HG02943 (cell line): ENCODE results near the gene RDH13.

ENCODE experiments used
- ATAC-seq: cut with Tn5 transposase; IDR thresholded peaks from one replicate; pipeline ENCODE4 v1.9.1; 2021; ENCODE audit warnings: mild to moderate bottlenecking, low read depth, moderate library complexity; ENCODE audit not compliant: unreplicated experiment

RDH13 gene

DNA sequence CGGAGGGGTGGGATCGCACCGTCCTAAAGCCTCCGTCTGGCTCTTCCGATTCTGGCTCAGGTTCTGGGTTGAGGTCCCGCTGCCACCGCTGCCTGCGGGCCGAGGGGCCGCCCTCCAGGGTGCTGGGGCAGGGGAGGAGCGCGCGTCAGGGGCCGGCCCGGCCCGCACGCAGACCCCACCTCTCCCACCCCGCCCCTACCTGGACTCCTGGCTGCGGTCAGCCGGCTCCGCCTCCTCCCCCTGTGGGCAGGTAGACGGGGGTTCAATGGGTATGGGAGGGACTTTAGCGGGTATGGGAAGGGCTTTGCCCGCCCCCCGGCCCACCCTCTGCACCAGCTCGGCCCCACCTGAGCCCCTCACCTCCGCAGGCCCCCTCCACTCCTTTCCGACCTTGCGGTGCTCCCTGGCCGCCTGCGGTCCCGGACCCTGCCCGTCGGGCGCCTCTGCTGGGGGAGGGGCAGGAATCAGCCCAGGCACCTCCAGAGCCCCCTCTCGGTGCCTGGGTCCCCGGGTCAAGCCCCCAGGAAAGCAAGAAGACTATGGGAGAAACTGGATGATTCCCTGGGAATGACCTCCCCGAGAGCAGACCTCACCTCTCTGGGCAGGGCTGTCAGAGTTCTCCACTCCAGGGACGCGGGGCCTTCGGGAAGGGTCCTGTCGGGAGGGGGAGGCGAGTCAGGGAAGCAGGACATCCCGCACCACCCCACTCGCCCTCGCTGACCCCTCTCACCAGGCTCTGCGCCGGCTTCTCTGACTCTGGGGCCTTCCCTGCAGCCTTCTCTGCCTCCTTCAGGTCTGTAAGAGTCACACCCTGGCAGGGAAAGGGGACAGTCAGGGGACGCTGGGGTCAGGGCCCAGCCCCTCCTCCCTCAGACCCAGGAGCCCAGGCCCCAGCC lies 29.7 kb upstream of the RDH13 start:
- no peak for ATAC-seq

DNA sequence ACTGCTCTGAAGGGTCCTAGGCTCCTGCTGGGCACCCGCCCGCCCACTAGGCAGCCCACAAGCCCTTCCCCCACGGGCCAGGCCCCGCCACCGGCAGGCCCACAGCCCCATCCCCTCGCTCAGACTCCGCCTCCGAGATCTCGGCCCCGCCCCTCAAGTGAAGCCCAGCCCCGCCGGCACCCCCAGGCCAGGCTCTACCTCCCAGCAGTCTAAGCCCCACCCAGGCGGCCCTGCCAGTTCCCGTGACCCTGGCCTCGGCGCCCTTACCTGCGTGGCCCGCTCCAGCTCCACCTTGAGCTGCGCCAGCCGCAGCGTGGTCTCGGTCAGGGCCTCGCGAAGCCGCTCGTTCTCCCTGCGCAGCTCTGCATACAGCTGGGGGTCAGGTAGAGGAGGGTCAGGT lies 29.0 kb upstream of the RDH13 start:
- no peak for ATAC-seq

DNA sequence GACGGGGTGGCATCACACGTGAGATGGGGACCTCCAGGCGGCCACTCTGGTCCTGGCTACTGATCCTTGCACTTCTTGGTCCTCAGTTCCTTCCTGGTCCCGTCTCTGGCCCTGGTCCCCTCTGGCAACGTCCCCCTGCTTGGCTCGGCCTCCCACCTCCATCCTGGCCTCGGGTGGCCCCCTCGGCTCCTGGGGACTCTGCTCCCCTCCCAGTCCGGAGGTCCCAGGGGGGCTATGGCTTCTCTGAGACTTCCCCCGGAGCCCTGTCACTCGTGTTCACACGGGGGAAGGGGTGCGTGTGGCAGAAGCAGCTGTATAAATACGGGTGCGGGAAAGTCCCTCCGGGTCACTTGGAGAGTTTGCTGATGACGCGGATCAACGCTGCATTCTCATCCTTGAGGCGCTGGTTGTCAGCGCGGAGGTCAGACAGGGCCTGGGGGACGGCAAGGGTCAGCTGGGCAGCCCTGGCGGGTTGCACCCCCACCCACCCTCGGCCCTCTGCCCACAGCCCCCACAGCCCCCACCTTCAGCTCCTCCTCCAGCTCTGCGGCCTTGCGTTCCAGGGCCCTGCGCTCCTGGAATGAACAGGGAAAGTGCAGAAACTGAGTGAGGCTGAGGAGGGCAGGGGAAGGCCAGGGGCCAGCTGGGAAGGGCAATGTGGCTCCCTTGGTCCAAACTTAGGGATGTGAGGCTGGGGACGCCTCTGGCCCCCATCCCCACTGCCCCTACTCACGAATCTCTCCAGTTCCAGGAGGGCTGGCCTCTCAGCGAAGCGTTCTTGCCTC lies 28.4 kb upstream of the RDH13 start:
- ATAC-seq: no peak

DNA sequence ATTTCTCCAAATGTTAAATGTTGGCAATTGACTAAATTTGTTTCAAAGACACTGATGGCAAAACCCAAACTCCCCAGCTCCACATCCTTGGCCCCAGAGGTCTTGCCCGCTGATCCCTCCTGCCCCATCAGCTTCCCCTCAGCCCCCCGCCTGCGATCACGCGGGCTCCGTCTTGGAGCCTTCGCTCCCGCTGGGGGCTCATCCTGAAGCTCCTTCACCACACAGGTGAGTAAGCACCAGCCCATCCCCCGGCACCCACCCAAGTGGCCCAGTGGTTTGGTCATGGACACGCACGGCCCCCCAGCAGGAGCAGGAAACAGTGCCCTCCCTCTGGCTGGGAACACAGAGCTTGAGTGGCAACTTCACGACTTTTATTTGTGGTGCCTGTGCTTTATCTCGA lies 27.6 kb upstream of the RDH13 start:
- ATAC-seq: no peak

DNA sequence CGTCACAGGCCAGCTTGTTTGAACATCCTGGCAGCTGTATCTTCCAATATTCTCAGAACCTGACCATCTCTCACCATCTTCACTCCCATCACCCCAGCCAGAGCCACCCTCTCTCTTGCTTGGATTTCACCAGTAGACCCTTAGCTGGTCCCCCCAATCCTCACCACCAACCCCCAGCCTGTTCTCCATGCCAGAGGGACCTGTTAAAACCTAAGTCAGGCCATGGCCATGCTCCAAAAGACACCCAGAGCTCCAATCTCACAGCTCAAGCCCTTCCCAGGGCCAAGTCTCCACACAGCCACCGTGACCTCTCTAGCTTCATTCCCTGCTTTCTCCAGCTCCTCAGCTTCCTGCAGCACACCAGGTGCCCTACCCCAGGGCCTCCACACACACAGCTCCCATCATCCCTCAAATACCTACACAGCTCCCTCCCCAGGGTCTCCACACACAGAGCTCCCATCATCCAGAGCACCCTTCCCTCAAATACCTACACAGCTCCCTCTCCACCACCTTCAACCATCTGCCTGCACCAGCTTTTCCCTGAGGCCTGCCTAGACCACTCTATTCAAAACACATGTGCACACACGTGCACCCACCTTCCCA lies 26.5 kb upstream of the RDH13 start:
- no peak for ATAC-seq

DNA sequence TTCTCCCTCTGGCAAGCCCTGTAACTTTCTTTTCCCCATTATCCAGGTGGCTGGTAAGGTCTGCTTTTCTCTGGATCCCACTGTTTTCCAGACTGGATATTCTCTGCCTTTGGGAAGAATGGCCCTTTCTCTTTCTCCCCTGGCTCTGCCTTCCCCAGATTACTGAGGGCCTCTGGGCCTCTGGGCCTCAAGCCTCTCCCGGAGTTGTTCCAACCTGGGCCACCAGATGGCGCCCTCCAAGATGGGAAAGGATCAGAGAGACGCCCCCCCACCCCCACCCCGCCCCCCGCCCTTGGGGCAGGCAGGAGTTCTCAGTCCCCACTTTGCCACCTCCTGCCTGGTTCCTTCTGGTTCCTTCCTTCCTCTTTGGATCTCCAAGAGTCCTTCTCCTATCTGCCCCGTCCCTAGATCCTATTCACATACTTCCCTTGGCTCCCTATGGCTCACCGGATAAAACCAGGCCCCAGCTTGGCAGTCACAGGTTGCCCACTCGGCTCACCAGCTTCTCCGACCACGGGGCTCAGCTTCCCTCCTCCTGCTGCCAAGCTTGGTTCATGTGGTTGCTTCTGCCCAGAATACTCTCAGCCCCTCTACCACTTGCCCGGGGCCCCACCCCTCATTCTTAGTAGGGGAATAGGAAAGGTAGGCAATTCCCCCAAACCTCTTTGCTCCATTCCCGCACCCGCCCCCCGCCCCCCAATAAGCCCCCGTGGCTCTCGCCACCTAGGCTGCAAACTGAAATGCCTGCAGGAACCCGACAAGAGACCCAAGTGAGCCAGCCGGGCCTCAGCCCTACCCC lies 25.8 kb upstream of the RDH13 start:
- ATAC-seq: no peak

DNA sequence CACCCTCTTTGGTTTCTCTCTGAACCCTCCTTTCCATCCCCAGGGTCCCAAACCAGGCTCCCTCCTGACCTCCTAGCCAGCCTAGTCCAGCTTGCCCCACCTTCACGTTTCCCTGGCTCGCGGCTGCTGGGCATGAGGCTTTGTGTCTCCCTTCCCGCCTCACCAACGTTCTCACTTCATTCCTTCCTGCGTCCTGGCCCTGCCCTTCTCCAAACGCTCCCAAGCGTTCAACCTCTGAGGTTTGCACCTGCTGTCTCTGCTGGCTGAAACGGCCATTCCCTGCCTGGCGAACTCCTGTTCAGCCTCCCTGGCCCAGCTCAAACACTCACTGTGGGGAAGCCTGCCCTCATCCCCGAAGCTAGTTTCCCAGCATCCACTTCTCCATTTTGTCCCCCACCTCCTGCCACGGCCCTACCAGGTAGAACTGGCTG lies 25.1 kb upstream of the RDH13 start:
- no peak for ATAC-seq

DNA sequence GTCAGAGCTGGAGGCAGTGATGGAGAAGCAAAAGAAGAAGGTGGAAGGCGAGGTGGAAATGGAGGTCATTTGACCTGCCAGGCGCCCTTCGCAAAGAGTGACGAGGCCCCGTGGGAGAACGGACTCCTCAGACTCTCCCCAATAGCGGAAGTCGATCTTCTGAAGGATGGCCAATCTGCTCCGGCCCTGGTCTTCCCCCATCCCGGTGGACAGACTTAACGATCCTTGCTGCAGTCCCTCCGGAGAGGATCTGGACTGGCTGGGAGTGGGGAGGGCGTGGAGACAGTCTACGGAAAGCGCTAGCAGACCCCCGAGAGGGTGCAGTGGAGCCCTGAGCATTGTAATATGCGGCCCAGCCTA lies 24.6 kb upstream of the RDH13 start:
- ATAC-seq: no peak

DNA sequence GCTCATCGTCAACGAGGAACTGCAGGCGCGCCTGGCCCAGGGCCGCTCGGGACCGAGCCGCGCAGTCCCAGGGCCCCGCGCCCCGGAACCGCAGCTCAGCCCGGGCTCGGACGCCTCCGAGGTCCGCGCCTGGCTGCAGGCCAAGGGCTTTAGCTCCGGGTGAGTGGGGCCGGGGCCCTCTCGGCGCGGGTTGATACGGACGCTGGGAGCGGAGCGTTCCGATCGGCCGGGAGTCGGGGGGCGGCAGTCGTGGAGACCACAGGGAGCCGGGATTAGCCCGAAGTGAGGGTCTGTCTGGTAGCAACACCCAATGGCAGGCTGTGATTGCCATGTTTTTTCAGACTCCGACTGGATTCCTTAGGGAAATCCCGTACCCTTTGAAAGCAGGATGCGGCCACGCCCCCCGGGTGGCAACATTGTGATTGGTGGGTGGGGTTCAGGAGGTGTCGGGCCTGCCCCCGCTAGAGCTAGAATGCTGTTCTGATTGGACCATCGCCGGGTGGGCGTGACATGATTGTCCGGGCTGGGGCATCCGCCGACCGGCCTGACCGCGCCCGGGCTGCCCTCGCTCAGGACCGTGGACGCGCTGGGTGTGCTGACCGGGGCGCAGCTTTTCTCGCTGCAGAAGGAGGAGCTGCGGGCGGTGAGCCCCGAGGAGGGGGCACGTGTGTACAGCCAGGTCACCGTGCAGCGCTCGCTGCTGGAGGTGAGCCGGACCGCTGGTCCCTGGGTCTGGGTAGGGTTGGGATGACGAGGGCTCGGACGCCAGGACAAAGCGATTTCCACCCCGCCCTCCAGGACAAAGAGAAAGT lies 24.0 kb upstream of the RDH13 start:
- ATAC-seq: no peak

DNA sequence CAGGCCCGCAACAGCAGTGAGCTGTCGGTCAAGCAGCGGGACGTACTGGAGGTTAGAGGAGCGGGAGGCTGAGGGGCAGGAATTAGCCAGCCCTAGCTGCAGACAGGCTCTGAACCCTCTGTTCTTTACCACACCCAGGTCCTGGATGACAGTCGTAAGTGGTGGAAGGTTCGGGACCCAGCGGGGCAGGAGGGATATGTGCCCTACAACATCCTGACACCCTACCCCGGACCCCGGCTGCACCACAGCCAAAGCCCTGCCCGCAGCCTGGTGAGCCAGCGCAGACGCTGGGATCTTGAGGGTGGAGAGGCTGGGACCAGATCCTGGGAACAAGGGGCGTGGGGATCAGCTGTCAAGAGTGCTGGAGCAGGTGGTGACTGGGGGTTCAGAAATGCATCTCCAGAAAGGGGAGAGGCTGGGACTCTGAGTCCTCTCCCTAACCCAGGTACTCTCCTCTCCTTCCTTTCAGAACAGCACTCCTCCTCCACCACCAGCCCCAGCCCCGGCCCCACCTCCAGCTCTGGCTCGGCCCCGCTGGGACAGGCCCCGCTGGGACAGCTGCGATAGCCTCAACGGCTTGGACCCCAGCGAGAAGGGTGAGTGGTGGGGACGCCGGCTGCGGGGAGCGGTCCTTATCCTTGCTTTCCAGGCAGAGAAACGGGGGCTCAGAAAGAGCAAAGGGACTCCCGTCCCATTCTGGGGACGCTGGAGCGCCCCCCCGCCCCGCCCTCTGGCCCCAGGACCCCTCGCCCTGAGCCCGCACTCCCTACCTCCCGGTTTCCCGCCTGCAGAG lies 23.2 kb upstream of the RDH13 start:
- no peak for ATAC-seq

DNA sequence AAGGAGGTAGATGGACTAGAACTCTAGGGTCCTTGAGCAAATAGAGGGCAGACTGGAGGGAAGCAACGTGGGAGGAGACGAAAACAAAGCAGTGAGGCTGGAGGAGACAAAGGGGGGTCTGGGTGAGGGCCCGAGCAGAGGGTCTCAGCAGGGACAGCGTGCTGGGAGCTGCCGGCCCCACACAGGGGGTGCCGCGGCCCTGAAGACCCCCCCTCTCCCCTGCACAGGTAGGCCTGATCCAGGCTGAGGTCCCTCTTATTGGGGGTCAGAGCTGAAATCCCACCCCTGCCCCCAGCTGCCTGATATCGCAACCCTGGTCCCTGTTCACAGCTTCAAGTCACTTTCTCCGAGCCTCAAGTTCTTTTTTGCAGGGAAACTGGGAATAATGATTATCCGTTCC lies 21.5 kb upstream of the RDH13 start:
- ATAC-seq: no peak

DNA sequence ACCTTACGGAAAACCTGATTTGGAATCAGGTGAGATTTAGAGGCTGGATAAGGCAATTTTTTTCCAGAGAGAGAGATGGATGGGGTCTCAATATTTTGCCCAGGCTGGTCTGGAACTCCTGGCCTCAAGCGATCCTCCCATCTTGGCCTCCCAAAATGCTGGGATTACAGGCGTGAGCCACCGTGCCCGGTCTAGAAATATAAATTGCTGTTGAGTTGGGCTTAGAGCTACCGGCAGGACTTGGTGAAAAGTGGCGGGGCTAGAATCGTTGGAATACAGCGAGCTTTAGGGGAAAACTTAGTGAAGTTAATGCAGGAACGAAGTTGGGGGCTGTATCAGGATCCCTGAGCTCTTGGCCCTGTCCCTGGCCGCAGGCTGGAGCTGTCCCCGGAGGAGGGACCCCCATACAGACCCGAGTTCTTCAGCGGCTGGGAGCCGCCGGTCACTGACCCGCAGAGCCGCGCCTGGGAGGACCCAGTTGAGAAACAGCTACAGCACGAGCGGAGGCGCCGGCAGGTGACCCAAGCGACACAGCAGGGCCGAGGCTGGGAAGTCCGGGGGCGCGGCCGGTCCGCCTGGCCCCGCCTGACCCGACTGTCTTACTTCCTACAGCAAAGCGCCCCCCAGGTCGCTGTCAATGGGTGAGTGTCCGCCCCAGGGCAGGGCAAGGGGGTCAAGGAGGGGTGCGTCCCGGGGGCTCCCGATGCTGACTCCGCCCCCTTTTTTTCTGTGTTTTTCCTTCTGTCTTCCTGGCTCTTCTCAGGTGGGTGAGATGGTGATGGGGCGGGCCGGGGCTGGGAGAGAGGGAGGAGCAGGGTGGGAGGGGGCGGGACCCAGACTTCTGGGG lies 20.3 kb upstream of the RDH13 start:
- no peak for ATAC-seq

DNA sequence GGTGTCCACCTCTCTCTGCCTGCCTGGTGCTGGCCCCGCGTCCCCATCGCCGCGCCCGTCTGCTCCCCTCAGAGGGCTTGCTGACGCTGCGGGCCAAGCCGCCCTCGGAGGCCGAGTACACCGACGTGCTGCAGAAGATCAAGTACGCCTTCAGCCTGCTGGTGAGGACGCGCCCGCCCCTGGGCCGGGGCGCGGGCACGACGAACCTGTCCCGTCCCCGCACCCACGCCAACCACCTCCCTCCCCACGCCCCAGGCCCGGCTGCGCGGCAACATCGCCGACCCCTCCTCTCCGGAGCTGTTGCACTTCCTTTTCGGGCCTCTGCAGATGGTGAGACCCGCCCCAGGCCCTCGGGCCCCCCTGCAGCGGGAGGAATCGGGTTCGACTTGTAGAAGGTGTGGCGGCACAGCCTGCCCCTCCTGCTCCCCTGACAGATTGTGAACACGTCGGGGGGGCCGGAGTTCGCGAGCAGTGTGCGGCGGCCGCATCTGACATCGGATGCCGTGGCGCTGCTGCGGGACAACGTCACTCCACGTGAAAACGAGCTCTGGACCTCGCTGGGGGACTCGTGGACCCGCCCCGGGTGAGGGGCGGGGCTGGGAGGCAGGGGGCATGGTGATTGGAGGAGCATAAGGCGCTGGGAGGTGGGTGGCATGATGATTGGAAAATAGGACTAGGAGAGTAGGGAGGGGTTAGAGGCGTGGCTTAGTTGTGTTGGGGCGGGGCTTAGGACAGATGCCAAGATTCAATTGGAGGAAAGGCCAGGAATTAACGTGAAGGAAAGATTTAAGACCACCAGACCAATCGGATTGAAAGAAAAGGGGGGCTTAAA lies 19.3 kb upstream of the RDH13 start:
- ATAC-seq: no peak

DNA sequence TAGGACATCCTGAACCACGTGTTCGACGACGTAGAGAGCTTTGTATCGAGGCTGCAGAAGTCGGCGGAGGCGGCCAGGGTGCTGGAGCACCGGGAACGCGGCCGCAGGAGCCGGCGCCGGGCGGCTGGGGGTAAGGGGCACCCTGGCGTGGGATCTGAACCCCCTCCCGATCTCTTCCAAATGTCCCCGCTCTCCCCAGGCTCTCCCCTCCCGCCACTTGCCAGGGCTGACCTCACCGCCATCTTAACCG lies 18.7 kb upstream of the RDH13 start:
- no peak for ATAC-seq

DNA sequence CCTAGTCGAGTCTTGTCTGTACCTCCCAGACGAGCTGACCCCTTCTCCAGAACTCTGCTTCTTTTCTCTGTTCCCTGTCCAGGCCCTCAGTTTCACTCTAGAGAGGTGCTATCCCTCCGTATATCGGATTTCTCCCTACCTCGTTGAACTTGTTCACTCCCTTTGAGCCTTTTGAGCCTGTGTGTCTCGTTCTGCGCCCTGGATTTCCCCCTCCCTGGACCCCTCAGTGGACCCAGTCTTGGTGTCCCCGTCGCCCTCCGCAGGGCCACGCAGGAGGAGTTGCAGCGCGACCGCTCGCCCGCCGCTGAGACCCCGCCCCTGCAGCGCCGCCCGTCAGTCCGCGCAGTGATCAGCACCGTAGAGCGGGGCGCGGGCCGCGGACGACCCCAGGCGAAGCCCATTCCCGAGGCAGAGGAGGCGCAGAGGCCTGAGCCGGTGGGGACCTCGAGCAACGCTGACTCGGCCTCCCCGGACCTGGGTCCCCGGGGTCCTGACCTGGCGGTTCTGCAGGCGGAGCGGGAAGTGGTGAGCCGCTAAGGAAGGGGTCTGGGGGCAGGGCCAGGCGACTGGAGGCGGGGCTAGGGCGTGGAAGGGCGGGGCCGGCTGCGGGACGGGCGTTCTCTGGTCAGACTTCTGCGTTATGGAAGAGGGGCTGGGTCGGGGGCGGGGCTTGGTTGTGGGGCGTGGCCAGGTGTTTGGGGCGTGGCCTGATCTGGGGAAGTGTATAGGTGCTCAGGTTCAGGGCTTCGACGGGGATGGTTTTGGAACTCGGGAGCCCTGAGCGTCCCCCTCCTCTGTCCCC lies 18.2 kb upstream of the RDH13 start:
- ATAC-seq: no peak

DNA sequence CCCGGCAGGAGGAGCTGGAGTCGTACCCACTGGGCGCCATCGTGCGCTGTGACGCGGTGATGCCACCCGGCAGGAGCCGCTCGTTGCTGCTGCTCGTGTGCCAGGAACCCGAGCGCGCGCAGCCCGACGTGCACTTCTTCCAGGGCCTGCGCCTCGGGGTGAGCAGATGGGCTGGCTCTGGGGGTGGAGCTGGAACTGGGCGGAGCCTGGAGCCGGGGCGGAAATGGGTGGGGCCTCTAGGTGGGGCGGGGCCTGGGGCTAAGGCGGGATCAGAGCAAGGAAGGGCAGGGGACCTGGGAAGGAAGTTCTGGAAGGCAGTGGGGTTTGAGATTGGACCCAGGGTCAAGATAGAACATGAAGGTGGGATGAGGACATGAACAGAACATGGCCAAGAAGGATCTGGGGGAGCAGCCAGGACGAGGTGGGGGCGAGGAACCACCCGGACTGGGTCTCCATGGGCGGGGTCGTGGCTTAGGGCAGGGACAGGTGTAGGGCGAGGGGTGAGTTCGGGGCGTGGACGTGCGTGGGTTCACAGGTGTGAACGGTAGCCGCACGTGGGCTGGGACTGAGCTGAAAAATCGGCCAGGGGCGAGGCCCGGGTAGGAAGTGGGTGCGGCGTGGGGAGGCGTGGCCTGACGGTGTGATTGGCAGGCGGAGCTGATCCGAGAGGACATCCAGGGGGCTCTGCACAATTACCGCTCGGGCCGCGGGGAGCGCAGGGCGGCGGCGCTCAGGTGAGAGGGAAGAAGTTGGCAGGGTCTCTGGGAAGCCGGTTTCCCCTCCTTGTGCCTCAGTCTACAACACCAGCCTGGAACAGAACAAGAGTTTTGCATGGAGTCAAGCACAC lies 17.4 kb upstream of the RDH13 start:
- no peak for ATAC-seq
